Fibroblast of lung (primary cell): ENCODE results near the gene CLEC4A.

Experiments used
- EZH2 ChIP-seq: IDR thresholded peaks from 2 replicates; pipeline ENCODE4 v1.5.1; 2012; ENCODE audit warnings: low read length, control low read depth, mild to moderate bottlenecking; ENCODE audit errors: missing control alignments
- TF ChIP-seq, protein P1 (sequence below), 2 donors: IDR thresholded peaks in 1 of 2; conservative IDR thresholded peaks in 1 of 2; 1 replicate in 1 of 2; 2 replicates in 1 of 2; pipeline ENCODE4 v1.5.1; 2011 to 2012; ENCODE audit warnings: low read length in 2 of 2, control low read depth in 1 of 2, inconsistent platforms in 1 of 2, low read depth in 1 of 2, mild to moderate bottlenecking in 1 of 2

DNA sequence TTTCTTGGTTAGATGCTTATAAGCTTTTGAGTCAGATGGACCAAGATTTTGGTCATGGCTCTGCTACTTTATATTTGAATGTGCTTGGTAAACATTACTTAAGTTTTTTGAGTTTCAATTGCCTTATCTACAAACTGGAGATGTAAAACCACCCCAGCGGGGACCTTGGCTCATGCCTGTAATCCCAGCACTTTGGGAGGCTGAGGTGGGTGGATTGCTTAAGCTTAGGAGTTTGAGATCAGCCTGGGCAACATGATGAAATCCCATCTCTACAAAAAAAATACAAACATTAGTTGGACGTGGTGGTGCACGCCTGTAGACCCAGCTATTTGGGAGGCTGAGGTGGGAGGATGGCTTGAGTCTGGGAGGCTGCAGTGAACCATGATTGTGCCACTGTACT is 30.1 kb upstream of the CLEC4A start:
- TF ChIP-seq, protein P1, sequence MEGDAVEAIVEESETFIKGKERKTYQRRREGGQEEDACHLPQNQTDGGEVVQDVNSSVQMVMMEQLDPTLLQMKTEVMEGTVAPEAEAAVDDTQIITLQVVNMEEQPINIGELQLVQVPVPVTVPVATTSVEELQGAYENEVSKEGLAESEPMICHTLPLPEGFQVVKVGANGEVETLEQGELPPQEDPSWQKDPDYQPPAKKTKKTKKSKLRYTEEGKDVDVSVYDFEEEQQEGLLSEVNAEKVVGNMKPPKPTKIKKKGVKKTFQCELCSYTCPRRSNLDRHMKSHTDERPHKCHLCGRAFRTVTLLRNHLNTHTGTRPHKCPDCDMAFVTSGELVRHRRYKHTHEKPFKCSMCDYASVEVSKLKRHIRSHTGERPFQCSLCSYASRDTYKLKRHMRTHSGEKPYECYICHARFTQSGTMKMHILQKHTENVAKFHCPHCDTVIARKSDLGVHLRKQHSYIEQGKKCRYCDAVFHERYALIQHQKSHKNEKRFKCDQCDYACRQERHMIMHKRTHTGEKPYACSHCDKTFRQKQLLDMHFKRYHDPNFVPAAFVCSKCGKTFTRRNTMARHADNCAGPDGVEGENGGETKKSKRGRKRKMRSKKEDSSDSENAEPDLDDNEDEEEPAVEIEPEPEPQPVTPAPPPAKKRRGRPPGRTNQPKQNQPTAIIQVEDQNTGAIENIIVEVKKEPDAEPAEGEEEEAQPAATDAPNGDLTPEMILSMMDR (conservative IDR thresholded peaks at IDR 0.05 in 1 of 2, IDR thresholded peaks at IDR 0.05 in 1 of 2; ENCODE audit: low read depth in 1 of 2, low read length in 2 of 2): no peak
- TF ChIP-seq EZH2: no peak
